Measurements from ENCODE around the gene AMZ1. TPM values are rescaled to one million over a fixed set of nuclear protein-coding genes. Genes with fewer than 3 reads are reported as not detected.
"Not testable (repeated sequence)": the region's sequence is repeated elsewhere in the genome, so short reads cannot be mapped to it uniquely, and the experiment has no call there.

AMZ1 gene
- total RNA-seq, 1 experiment from 2014 or later, result not detected

DNA sequence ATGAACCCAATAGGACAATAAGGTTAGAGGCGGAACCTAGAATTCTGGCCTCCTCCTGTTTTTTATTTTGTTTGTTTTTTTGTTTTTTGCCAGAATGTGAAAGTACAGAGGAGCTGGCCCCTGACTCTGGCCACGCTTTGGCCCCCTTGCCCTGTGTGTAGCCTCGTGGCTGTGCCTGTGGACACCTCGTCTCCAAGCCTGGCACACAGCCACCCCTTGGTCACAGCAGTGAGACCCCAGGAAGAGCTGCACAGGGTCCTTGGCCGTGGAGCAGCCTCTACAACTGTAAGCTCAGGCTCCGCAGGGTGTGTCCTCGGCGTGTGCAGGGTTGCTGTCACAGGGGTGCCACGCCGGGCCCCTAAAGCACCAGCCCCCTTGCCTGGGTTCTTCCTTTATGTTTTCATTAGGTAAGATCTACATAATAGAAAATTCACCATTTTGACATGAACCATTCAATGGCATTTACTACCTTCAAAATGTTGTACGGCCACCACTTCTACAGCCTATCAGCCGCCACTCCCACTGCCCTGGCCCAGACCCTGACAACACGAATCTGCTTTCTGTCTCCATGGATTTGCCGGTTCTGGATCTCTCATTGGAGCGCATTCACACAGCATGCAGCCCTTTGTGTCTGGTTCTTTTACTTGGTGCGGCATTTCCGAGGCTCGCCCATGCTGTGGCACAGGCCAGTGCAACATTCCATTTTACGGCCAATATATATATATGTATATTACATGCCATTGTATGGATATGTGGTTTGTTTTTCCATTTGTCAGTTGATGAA lies 51.0 kb downstream of the AMZ1 start:
- no peak for DNase-seq (ENCODE audit: low read depth)

DNA sequence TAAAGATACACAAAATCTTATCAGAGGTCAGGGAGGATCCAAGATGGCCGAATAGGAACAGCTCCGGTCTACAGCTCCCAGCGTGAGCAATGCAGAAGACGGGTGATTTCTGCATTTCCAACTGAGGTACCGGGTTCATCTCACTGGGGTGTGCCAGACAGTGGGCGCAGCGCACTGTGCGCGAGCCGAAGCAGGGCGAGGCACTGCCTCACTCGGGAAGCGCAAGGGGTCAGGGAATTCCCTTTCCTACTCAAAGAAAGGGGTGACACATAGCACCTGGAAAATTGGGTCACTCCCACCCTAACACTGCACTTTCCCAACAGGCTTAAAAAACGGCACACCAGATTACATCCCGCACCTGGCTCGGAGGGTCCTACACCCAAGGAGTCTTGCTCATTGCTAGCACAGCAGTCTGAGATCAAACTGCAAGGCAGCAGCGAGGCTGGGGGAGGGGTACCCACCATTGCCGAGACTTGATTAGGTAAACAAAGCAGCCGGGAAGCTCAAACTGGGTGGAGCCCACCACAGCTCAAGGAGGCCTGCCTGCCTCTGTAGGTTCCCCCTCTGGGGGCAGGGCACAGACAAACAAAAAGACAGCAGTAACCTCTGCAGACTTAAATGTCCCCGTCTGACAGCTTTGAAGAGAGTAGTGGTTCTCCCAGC lies 55.7 kb downstream of the AMZ1 start:
- DNase-seq (ENCODE audit: low read depth), result not testable (repeated sequence)

DNA sequence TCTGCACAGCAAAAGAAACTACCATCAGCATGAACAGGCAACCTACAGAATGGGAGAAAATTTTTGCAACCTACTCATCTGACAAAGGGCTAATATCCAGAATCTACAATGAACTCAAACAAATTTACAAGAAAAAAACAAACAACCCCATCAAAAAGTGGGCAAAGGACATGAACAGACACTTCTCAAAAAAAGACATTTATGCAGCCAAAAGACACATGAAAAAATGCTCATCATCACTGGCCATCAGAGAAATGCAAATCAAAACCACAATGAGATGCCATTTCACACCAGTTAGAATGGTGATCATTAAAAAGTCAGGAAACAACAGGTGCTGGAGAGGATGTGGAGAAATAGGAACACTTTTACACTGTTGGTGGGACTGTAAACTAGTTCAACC lies 60.7 kb downstream of the AMZ1 start:
- not testable (repeated sequence) for DNase-seq (ENCODE audit: low read depth)

DNA sequence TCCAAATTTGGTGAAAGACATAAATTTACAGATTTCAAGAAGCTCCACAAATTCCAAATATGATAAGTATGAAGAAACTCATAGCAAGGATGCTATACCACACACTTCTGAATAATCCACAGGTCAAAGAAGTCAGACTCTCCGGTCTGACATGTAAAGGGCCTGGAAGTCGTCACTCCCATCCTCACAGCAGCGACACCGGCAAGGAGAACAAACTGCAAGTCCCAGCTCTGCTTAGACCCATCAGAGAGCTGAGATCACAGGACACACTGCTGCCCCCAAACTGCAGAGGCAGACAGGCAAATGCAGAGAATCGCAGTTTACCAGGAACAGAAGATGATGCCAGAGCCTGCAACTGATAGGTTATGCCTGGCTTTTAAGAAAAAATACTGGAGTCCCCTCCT lies 62.0 kb downstream of the AMZ1 start:
- no peak for DNase-seq (ENCODE audit: low read depth)

DNA sequence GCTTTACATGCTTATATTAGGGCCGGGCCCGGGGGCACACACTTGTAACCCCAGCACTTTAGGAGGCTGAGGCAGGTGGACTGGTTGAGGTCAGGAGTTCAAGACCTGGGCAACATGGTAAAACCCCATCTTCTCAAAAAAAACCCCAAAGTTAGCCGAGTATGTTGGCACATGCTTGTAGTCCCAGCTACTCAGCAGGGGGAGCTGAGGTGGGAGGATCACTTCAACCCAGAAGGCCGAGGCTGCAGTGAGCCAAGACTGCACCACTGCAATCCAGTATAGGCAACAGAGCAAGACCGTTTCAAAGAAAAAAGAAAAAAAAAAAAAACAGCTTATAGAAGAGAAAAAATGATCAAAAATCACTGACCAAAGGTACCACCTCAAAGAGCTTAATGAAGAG lies 63.1 kb downstream of the AMZ1 start:
- DNase-seq (ENCODE audit: low read depth), result no peak

DNA sequence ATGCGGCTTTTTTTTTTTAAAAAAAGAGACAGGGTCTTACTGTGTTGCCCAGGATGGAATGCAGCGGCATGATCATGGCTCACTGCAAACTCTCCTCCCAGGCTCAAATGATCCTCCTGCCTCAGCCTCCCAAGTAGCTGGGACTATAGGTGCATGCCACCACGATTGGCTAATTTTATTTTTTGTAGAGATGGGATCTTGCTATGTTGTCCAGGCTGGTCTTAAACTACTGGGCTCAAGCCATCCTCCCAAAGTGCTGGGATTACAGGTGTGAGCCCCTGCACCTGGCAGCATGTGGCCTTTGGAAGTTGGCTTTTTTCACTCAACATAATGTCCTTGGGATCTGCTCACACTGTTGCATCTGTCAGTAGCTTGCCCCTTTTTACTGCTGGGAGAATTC lies 65.1 kb downstream of the AMZ1 start:
- no peak for DNase-seq (ENCODE audit: low read depth)

DNA sequence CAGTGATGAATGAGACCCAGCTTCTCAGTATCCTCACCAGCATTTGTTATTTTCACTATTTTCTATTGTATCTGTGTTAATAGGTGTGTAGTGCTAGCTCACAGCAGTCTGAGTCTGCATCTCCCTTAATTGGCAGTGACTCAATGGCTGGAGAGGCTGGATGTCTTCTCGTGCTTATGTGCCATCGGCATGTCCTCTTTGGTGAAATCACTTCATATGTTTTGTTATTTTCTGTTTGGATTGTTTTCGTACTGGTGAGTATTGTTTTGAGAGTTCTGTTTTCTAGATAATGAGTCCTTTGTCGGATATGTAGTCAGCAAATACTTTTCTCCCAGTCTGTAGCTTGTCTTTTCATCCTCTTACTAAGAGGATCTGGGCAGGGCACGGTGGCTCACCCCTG lies 66.1 kb downstream of the AMZ1 start:
- no peak for DNase-seq (ENCODE audit: low read depth)

DNA sequence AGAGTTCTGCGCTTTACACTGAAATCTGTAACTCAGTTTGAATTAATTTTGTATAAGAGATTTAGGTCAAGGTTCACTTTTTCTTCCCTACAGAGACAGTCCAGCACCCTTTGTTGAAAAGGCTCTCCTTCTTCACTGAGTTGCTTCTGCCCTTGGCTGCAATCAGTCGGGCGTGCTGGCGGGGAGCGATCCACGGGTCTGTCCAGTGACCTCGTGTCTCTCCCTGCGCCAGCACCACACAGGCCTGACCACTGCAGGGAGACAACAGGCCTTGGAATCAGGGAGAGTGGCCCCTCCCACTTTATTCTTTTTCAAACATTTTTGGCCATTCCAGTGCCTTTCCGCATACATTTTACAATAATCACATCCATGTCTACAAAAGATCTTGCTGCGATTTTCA lies 66.9 kb downstream of the AMZ1 start:
- DNase-seq (ENCODE audit: low read depth), result no peak

DNA sequence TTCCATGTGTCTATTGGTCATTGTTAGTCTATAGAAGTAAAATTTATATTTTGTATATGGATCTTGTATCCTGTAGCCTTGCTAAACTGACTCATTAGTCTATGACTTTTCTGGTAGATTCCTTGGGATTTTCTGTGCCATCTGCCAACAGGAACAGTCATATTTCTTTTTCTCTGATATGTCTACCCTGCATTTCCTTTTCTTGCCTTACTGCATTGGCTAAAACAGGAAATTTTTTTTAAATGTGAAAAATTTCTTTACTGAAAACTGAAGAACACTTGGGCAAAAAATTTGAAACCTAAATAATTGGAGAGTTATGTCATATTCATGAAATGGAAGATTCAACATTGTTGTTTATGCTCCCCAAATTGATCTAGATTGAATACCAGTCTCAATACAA lies 67.5 kb downstream of the AMZ1 start:
- DNase-seq (ENCODE audit: low read depth), result no peak

DNA sequence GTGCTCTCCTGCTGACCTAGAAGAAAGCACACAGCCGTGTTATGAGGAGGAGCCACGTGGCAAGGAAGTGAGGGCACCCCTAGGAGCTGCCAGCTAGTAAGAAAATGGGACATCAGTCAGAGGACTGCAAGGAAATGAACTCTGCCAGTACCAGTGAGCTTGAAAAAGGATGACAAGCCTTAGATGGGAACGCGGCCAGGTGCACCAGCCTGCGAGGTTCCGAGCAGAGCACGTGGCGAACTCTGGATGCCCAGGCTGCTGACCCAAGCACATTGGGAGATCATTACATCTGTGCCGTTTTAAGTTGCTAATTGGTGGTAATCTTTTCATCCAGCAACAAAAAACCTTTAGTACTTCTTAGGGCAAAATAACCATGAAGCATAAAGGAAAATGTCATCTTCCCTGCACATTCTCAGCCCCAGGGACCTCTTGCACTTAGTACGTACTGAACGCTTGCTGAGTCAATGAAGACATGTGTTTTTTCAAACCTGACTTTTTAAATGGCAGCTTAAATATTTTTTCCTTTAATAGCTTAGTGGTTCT lies 69.4 kb downstream of the AMZ1 start:
- peak; percentile 75 for DNase-seq (ENCODE audit: low read depth)

DNA sequence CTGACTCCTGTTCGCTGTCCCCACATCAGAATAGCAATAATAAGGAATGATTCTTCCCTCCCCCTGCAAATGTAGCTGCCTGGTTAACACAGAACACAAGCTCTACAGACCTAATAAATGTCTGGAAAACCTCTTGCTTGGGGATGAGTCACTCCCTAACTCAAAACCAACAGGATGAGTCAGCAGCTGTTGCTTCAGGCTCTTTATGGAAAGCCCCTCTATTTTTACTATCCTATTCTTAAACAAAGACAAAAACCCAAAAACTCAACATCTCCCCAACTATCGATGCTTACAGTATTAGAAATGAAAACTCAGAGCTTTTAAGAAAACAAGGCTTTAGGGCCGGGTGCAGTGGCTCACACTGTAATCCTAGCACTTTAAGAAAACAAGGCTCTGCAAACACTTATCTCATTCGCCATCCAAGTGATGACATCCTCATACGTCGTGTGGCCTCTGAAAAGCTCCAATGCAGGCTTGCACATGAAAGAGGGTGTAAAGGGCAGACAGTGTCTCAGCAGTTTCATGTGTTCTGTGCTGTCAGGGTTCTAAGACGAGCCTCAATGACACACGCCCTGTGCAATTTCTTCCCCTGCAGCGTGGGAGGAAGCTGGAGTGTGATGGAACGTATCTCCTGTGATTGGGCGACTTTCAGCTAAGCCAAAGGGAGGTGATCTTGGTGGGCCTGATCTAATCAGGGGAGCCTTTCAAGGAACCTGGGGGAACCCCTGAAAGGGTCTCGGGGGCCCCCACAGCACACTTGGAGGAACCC lies 70.1 kb downstream of the AMZ1 start:
- DNase-seq (ENCODE audit: low read depth), result peak; percentile 99

DNA sequence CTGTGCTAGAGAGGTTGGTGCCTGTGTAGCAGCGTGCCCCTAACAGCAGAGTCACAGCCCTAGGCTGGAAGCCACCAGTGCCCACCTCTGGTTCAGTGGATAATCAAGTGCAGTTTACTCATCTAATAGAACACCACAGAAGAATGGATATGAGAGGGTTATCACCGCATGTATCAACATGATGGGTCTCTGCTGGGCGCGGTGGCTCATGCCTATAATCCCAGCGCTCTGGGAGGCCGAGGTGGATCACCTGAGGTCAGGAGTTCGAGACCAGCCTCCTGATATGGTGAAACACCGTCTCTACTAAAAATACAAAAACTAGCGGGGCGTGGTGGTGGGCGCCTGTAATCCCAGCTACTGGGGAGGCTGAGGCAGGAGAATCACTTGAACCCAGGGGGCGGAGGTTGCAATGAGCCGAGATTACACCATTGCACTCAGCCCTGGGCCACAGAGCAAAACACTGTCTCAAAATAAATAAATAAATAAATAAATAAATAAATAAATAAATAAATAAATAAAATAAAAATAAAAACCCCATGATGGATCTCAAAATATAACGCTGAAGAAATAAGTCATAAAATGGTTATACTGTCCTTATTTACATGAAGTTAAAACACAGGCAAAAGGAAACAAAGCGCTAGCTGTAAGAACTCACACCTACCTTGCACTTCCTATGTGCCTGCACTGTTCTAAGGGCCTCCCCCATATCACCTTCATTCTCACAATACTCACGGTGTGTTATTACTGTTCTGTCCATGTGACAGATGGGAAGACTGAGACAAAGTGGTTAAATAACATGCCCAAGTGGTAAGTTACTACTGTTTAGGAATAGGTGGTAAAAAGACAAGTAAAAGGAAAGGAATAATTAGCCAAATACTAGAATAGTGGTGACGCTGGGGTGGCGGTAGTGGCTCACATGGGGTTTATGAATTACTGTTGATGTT lies 70.9 kb downstream of the AMZ1 start:
- DNase-seq (ENCODE audit: low read depth), result no peak

DNA sequence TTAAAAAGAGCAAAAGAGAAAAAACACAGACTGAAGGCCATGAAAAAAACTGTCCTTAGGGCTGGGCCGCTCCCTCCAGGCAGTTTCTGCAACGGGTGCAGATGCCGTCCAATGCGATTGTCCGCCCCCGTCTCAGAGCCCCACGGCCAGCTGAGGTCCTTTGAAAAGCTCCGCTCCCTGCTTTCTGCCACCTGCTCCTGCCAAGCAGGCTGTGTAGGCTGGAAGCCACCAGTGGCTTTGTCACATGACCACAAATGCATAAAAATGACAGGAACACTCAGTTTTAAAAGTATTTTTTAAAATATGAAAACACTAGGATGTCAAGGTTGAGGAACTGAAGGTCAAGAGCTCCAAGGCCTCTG lies 71.7 kb downstream of the AMZ1 start:
- peak; percentile 90 for DNase-seq (ENCODE audit: low read depth)

DNA sequence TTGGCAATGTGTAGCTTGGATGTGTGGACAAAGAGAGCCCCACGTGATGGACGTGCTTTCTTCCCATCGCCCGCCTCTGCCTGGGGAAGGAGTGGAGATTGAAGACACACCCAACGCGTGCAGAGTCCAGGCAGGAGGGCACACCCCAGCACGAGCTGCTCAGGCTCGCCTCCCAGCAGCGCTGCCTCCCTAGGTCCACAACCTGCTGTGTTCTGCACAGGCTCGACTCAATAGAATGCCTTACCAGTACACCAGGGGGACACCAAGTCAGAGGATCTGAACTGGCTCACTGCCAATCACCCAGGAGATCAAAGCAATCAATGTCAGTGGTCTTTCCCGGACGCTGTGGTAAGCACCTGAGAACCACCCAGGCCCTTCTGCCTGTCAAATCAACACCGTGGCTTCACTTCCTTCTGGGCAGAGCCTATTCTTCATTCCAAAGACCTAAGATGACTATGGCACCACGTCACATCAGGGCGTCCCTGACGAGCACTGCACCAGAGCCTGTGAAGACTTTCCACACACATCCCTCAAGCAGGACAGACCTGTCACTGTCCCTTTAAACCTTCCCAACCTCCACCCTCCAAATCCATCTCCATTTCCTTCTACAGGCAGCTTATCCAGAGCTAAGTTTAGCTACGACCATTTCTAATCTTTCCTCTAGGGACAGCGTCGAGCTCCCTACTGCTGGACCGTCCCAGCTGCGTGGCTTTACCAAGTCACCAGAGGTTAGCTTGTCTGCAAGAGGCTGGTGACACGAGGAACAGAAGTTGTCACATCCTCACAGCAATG lies 72.3 kb downstream of the AMZ1 start:
- DNase-seq (ENCODE audit: low read depth), result peak; percentile 87

DNA sequence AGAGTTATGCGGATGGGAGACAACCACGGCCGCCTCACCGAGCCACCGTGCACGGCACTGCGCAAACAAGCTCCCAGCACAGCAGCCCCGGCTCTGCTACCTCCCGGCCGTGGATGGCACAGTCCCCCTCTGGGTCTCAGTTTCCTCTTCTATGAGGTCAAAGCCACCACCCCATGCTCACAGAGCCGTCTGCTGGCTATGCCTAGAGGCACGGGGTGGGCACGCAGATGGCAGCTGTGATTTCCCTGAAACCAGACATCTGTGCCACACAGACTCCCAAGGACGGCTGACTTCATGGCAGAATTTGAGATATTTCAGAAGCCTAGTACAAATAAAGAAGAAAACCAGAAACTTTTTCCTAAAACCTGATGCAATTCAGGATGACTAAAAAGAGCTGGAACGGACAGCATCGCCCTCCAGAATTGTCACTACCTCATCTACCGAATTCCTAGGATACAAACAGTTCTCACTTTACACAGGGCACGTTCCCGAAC lies 73.2 kb downstream of the AMZ1 start:
- peak; percentile 43 for DNase-seq (ENCODE audit: low read depth)

DNA sequence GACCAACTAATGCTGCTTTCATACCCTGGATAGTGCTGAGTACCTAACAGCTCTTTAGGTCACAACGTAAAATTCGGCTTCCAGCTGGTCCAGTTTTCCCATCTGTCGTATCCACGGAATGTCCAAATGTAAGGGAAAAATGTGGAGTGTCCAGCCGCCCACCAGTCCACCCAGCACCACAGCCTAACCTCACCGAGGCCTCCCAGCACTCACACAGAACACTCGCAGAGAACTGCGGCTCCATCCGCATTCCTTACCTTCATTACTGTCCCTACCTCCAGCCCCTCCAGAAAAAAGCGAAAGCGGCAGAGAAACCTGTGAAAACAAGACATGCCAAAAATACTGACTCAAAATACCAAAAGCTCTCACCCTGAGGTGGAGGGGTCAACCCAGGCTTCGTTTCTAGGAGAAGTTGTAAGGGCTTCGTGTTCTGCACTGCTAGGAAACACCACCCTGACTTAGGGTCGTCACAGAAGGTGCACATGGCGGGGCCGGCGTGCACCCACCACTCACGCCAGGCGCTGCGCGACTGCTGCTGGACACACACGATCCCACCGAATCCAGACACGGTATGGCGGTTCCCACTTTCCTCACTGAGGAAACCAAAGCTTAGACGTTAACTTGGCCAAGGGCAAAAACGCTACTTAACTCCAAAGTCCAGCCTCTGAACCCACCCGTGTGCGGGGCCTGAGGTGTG lies 73.9 kb downstream of the AMZ1 start:
- peak; percentile 19 for DNase-seq (ENCODE audit: low read depth)

DNA sequence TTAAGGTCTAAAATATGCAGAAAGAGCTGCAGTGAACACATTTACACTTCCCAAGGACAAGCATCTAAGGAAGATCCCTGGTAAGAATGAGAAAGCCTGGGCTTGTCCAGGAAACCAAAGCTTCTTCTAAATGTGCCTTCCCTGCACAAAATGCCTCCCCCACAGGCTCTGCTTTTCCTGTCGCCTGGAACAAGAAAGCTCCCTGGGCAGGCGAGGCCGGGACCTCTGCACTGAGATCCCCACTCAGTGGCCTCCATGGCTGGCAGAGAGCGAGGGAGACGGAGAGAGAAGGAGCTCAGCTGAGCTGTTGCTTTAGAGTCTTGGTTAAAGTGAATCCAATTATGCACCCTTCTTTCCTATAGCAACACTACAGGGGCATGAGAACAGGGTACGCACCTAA lies 75.6 kb downstream of the AMZ1 start:
- DNase-seq (ENCODE audit: low read depth), result no peak

DNA sequence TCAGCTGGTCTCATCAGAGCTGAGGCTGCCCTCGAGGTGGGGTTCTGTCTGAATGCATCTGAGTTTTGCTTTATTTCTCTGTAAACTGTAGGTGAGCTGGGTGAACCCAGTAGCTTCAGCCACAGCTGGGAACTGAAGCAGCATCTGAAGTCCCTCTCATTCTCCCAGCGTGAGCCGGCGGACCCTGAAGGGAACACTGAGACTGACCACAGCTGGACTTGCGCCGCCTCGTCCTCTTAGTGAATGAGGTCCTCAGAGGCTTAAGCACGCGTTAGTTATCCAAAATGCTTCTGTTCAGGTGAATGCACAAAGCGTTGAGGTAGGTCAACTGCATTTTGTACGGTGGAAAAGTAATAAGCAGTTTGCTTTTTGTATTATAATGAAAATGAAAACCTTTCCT lies 76.6 kb downstream of the AMZ1 start:
- no peak for DNase-seq (ENCODE audit: low read depth)

All from LHCN-M2 (cell line).